K562 (cell line): ENCODE measurements around the gene PACSIN1. TPM values are rescaled to one million over a fixed set of nuclear protein-coding genes. Genes with fewer than 3 reads are reported as not detected.

Experiments used
- CBFB ChIP-seq: sonication (generic); formaldehyde crosslinking; IDR thresholded peaks from 2 replicates; pipeline ENCODE4 v1.4.0; 2020; ENCODE audit warnings: mild to moderate bottlenecking, missing genetic modification reagents
- COPS2 ChIP-seq: fragments of 450-650 bp; conservative IDR thresholded peaks from 2 replicates; pipeline ENCODE4 v1.6.1; 2016; ENCODE audit warnings: mild to moderate bottlenecking, moderate library complexity
- ETS1 ChIP-seq: conservative IDR thresholded peaks from 2 replicates; pipeline ENCODE4 v1.6.1; 2011; ENCODE audit warnings: low read depth, mild to moderate bottlenecking, low read length; ENCODE audit not compliant: control insufficient read depth
- FOXK2 ChIP-seq, 2 experiments: fragments of 450-650 bp; IDR thresholded peaks in 1 of 2; conservative IDR thresholded peaks in 1 of 2; 2 replicates each; pipeline ENCODE4 v1.6.1; 2016; ENCODE audit warnings: low read depth in 2 of 2, mild to moderate bottlenecking in 1 of 2
- HMGN3 ChIP-seq: IDR thresholded peaks from 2 replicates; pipeline ENCODE4 v1.6.1; 2011; ENCODE audit warnings: borderline replicate concordance, low read depth, mild to moderate bottlenecking, mixed read lengths, low read length; ENCODE audit not compliant: insufficient read length; ENCODE audit errors: extremely low read depth
- KAT7 ChIP-seq: sonication (generic); formaldehyde crosslinking; IDR thresholded peaks from 2 replicates; pipeline ENCODE4 v1.8.0; 2022; ENCODE audit warnings: missing genetic modification reagents, mild to moderate bottlenecking, borderline replicate concordance
- KDM1A ChIP-seq, 2 experiments: fragments of 450-650 bp; IDR thresholded peaks; 2 replicates each; pipeline ENCODE4 v1.6.1; 2016; ENCODE audit warnings: mild to moderate bottlenecking in 2 of 2
- LEF1 ChIP-seq: fragments of 450-650 bp; IDR thresholded peaks from 2 replicates; pipeline ENCODE4 v1.6.1; 2016; ENCODE audit warnings: mild to moderate bottlenecking
- MED1 ChIP-seq: sonication (generic); formaldehyde crosslinking; IDR thresholded peaks from 2 replicates; pipeline ENCODE4 v1.8.1; 2023; ENCODE audit warnings: missing genetic modification reagents, borderline replicate concordance
- NFXL1 ChIP-seq: fragments of 450-650 bp; formaldehyde crosslinking; IDR thresholded peaks from 2 replicates; pipeline ENCODE4 v1.4.0; 2021; ENCODE audit warnings: mild to moderate bottlenecking
- RFX5 ChIP-seq: IDR thresholded peaks from 2 replicates; pipeline ENCODE4 v1.6.1; 2011; ENCODE audit warnings: low read depth, mild to moderate bottlenecking, improper control_type of control experiment, low read length
- SP1 ChIP-seq: sonication (generic); formaldehyde crosslinking; IDR thresholded peaks from 2 replicates; pipeline ENCODE4 v1.8.1; 2022; ENCODE audit warnings: mild to moderate bottlenecking, missing genetic modification reagents
- SRSF9 ChIP-seq: fragments of 200-400 bp; formaldehyde crosslinking; IDR thresholded peaks from 2 replicates; pipeline ENCODE4 v1.6.1; 2017; ENCODE audit warnings: low read depth, low read length, borderline replicate concordance
- TAF7 ChIP-seq: fragments of 450-650 bp; IDR thresholded peaks from 2 replicates; pipeline ENCODE4 v1.6.1; 2016; ENCODE audit warnings: missing genetic modification characterization, missing compliant biosample characterization
- TFE3 ChIP-seq: fragments of 450-650 bp; formaldehyde crosslinking; IDR thresholded peaks from 2 replicates; pipeline ENCODE4 v1.4.0; 2020; ENCODE audit warnings: mild to moderate bottlenecking, mixed read lengths
- polyA plus RNA-seq, 8 experiments: library from polyadenylated mRNA; depleted of rRNA in 4 of 8; stranded (reverse) in 5 of 8; unstranded in 3 of 8; fragments of >200 nt; fragmentation: Nextera tagmentation in 2 of 8; fragmentation: Illumina TruSeq in 1 of 8; extraction: Ambion mirVana in 2 of 8; extraction: Trizol in 1 of 8; gene quantifications; 2 replicates each; pipeline versions ENCODE4 v1.2.1 to v1.2.3, GENCODE V29; 2011 to 2014; ENCODE audit warnings: inconsistent platforms in 1 of 8, missing spikeins in 1 of 8
- total RNA-seq, 7 experiments: library from RNA; depleted of rRNA in 6 of 7; stranded (reverse); fragments of >200 nt in 6 of 7; fragmentation: Illumina TruSeq in 2 of 7; extraction: Trizol in 2 of 7; gene quantifications; 2 replicates each; pipeline versions ENCODE4 v1.2.1 to v1.2.3, GENCODE V29; 2011 to 2021; ENCODE audit warnings: low replicate concordance in 1 of 7
- TF ChIP-seq, protein P1 (sequence below): fragments of 450-650 bp; IDR thresholded peaks from 2 replicates; pipeline ENCODE4 v1.6.1; 2016; ENCODE audit warnings: low read depth

PACSIN1 gene
- total and polyA plus RNA-seq, 9 of the 15 experiments (the other 6 are each of a cell fraction or from before 2014, with no cell fraction given), result 0.01 to 1.7 (median 0.45) TPM

DNA sequence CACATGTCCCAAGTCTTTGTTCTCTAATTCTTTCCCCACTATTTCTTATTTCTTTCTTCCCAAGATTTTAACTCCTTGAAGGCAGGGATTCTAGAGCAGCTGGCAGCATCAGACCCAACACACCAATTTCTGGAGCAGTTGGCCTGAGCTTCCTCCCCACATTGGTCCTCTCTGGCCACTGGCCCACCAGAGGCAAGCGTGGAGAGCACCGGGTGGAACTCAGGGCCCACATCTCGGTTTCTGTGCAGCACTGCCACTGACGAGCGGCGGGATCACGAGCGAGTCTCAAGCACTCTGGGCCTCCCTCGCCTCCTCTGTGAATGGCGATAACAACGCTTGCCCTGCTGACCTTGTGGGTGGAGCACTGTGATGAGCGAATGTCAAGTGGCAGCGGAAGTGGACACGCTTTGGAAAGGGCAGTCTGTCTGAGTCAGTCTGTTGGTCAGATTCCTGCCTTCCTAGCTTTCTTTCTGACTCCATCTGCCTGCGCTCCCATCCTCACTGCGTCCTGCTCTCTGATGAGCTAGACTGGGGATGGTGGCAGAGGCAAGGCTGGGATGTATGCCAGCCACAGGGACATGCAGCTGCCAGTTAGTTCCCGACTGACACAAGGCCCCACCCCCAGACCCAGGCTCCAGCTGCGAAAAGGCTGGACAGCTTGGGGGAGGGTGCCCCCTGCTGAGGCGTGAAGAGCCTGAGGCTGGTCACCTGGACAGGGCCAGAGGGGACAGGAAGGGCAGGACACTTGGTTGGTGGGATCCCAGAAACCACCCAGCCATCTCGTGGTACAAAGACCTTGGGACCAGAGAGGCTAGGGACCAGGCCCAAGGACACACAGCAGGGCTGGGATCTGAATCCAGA is 94.7 kb downstream of the PACSIN1 start (continued):
- TF ChIP-seq COPS2 (no peak), NFXL1 (CRISPR knock-in tag) (no peak), SP1 (CRISPR knock-in tag) (peak; percentile 68; the same call in 1 of the 2 replicates), HMGN3 (peak; percentile 92), RFX5 (no peak), FOXK2 (conservative IDR thresholded peaks at IDR 0.05 in 1 of 2, IDR thresholded peaks at IDR 0.05 in 1 of 2; ENCODE audit: low read depth in 2 of 2) (peak in 1 of 2 experiments; percentile 40; a peak in 2 of 4 replicates), TAF7 (peak; percentile 20; the same call in 1 of the 2 replicates), CBFB (CRISPR knock-in tag) (peak; percentile 92), TFE3 (CRISPR knock-in tag) (no peak), KAT7 (CRISPR knock-in tag) (peak; percentile 82; the same call in 1 of the 2 replicates), LEF1 (peak; percentile 94), MED1 (0 out of 2 replicates have a peak, but pooled peaks have one; percentile 57), ETS1 (peak; percentile 60), KDM1A (IDR thresholded peaks at IDR 0.05) (peak; percentile 83 to 92), SRSF9 (no peak)
- TF ChIP-seq, protein P1, sequence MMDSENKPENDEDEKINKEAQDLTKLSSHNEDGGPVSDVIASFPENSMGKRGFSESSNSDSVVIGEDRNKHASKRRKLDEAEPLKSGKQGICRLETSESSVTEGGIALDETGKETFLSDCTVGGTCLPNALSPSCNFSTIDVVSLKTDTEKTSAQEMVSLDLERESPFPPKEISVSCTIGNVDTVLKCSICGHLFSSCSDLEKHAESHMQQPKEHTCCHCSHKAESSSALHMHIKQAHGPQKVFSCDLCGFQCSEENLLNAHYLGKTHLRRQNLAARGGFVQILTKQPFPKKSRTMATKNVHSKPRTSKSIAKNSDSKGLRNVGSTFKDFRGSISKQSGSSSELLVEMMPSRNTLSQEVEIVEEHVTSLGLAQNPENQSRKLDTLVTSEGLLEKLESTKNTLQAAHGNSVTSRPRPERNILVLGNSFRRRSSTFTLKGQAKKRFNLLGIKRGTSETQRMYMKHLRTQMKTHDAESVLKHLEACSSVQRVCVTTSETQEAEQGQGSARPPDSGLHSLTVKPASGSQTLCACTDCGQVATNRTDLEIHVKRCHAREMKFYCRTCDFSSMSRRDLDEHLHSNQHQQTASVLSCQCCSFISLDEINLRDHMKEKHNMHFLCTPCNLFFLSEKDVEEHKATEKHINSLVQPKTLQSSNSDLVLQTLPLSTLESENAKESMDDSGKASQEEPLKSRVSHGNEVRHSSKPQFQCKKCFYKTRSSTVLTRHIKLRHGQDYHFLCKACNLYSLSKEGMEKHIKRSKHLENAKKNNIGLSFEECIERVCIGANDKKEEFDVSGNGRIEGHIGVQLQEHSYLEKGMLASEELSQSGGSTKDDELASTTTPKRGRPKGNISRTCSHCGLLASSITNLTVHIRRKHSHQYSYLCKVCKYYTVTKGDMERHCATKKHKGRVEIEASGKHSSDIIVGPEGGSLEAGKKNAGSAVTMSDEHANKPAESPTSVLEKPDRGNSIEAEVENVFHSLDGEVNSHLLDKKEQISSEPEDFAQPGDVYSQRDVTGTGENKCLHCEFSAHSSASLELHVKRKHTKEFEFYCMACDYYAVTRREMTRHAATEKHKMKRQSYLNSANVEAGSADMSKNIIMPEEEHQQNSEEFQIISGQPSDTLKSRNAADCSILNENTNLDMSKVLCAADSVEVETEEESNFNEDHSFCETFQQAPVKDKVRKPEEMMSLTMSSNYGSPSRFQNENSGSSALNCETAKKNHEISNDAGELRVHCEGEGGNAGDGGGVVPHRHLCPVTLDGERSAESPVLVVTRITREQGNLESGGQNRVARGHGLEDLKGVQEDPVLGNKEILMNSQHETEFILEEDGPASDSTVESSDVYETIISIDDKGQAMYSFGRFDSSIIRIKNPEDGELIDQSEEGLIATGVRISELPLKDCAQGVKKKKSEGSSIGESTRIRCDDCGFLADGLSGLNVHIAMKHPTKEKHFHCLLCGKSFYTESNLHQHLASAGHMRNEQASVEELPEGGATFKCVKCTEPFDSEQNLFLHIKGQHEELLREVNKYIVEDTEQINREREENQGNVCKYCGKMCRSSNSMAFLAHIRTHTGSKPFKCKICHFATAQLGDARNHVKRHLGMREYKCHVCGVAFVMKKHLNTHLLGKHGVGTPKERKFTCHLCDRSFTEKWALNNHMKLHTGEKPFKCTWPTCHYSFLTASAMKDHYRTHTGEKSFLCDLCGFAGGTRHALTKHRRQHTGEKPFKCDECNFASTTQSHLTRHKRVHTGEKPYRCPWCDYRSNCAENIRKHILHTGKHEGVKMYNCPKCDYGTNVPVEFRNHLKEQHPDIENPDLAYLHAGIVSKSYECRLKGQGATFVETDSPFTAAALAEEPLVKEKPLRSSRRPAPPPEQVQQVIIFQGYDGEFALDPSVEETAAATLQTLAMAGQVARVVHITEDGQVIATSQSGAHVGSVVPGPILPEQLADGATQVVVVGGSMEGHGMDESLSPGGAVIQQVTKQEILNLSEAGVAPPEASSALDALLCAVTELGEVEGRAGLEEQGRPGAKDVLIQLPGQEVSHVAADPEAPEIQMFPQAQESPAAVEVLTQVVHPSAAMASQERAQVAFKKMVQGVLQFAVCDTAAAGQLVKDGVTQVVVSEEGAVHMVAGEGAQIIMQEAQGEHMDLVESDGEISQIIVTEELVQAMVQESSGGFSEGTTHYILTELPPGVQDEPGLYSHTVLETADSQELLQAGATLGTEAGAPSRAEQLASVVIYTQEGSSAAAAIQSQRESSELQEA, result no peak
